GM19240 (cell line): ENCODE data around the gene OPCML.

Experiments used
- DNase-seq: peaks from one replicate; pipeline ENCODE4 v3.0.0; 2011; ENCODE audit warnings: low spot score; ENCODE audit not compliant: insufficient read length

The OPCML gene

DNA sequence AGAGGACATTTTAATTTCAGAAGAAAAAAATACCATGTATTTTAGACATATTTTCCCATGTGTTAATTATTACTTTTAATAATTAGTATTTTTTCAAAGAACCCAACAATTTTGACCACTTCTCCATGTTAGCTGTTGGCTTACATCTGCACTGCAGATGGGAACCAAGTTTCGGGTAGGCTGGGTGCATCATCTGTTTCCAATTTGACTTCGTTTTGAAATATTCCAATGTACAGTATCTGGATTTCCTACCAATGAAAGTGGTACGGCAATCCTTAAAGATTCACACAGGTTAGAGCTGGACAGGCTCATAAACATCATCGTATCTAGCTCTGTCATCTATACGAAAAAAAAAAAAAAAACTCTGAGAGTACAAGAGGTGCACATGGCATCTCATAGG lies 670.2 kb downstream of the OPCML start:
- DNase-seq: no peak

DNA sequence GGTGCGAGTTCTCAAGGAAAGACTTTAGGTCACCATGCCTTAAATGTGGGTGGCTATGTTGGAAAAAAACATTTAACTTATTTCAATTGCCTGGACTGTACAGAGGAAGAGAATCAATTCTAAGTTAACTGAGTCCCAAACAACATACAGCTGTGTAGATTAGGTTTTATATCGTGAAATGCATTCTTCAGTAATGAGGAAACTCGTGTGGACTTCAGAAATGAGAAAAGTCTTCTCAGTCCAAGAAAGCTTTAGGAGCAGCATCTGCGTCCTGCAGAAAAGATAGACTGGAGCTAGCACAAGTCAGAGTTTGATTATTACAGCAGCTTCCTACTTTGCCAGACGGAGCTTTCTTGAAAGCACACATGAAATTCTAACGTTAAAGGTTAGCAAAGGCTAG lies 673.0 kb downstream of the OPCML start:
- DNase-seq: no peak

DNA sequence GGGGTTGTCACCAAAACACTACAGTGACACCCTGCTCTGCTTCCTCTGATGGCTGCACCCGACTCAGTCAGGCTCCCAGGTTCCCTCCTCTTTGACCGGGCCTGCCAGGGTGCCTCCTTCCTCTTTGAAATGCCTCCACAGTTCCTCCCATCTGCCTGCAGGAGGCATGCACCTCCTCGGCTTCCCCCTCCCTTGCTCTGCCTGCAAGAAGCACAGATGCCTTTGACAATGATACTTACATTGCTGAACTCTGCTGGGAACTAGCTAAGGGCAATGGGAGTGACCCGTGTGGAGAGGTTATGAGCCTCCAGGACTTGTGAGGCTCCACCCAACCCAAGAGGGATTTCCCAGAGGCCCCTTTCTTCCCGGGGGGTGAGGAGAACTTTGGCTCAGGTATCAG lies 674.1 kb downstream of the OPCML start:
- DNase-seq: no peak

DNA sequence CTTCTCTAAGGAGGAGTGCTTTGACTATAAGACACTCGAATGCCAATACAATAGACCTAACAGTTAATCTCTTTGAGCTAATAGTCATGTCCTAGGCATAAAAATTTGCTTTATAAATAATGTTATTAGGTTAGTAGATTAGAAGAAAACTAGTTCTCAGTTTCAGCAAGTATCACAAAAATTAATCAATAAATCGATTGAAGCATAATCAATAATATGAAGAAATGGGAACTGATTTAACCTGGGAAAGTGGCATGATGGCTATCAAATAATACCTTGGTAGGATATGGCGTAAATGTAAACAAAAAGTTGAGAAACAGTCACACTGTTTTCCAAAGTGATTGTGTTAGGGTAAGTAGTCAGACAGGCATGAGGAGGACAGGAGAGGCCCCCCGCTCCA lies 676.3 kb downstream of the OPCML start:
- no peak for DNase-seq

- no peak for DNase-seq
These were observed 676.8 kb downstream of the OPCML start for GRCh38 chr11:132855516-132855915.

DNA sequence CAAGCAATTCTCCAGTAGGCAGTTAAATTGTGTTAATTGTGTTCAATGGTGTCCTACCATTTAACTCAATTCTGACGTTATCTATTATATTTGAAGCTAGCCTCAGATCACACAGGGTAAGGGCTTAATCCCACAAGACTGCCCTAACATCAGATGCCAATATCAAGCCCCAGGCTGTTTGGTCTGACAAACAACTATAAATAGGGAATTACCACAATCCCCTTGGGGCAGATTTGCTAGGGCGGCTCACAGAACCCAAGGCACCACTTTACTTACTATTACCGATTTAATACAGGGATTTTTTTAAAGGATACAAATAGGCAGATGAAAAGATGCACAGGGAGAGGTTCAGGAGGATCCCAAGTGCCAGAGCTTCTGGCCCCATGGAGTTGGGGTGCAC lies 678.4 kb downstream of the OPCML start:
- no peak for DNase-seq

- DNase-seq: no peak
These were observed 679.9 kb downstream of the OPCML start for GRCh38 chr11:132852361-132852760.

GRCh38 chr11:132851247-132851646 lies 681.1 kb downstream of the OPCML start:
- no peak for DNase-seq

GRCh38 chr11:132850266-132850665 lies 682.0 kb downstream of the OPCML start:
- no peak for DNase-seq

GRCh38 chr11:132848336-132848735 lies 684.0 kb downstream of the OPCML start:
- no peak for DNase-seq

DNA sequence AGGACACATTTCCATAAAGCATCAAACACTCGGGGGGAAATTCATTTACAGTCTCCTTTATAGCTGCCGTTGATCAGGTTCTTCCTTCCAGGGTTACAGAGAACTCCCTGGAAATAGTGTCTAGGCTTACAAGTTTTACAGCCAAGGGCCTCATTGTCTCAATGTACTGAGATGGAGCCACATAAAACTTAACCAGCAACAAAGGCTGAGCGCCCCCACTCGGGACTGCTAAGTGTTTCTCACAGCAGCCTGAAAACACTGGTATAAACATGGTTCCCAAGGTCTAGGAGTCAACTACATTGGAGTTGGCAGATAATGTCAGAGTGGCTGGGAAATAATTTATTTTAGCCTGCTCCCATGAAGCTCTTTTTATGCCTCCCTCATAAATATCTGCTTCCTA lies 686.2 kb downstream of the OPCML start:
- DNase-seq: no peak

- DNase-seq: no peak
These were observed 687.2 kb downstream of the OPCML start for GRCh38 chr11:132844956-132845696.

DNA sequence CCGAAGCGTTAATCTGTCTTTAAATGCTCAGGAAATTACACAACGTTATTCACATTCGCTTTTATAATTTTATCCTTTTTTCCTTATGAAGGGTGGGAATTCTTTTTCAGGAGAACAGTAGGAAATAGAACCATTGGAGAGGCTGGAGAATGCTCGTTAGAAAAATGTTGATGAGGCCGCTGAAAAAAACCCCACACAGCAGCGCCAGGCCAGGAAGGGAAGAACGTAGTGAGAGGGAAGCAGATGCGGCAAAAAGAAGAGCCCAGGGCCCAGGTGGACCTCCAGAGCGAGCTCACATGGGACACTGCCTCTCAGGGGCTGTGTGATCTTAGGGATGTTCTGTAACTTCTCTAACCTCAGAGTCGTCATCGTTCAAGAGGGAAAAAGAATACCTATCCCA lies 691.6 kb downstream of the OPCML start:
- DNase-seq: no peak

DNA sequence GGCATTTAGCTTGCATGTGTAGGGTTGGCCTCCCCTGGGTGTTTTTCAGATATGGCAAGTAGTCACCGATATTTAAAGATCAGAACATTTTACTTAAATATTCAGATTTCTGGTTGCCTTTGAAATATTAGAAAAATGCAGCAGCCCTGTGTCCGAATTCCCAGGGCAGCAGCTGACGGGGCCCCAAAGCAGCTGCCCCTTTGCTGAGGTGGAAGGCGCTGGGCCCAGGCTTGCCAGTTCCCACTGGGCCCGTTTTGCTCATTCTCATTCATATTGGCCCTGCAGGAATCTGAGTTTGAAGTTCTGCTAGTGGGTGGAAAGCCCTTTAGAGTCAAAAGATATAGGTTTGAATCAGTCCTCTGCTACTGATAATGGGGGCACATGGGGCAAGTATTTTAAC lies 692.1 kb downstream of the OPCML start:
- DNase-seq: no peak

GRCh38 chr11:132839236-132839945 lies 692.9 kb downstream of the OPCML start:
- no peak for DNase-seq

GRCh38 chr11:132838627-132839026 lies 693.7 kb downstream of the OPCML start:
- no peak for DNase-seq

DNA sequence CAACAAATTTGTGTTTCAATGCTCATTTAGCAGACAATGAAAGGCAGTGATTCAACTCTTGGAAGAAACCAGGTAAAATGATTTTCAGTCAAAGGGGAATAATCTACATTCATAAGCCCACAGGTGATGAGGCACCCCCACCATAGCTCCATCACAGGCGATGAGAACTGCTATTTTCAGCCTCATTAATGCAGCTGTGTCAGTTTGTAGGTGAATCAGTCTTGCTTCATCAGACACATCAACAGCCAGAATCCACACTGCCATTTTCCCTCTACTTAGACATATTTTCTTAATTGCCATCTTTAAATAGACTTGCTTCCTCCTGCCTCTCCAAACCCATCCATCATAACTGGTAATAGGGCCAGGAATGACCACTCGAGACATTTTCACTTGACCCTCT lies 701.0 kb downstream of the OPCML start:
- no peak for DNase-seq

DNA sequence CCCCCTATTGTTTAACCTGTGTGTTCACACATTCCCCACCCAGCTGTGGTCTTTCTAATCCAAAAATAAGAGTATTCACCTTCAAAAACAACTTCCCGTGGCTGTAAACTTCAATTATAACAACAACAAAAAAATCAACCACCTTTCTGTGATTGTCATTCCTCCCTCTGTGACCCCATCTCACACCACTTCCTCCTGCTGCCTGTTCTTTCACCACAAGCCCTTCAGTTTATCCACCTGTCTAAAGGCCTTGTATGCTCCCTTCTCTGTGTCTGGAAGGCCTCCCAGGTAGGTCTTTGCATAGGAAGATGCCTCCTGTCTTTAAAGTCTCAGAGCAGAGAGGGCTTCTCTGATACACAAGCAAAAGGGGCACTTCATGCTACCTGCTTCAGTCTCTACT lies 707.7 kb downstream of the OPCML start:
- DNase-seq: no peak

- no peak for DNase-seq
These were observed 710.0 kb downstream of the OPCML start for GRCh38 chr11:132822276-132822675.

DNA sequence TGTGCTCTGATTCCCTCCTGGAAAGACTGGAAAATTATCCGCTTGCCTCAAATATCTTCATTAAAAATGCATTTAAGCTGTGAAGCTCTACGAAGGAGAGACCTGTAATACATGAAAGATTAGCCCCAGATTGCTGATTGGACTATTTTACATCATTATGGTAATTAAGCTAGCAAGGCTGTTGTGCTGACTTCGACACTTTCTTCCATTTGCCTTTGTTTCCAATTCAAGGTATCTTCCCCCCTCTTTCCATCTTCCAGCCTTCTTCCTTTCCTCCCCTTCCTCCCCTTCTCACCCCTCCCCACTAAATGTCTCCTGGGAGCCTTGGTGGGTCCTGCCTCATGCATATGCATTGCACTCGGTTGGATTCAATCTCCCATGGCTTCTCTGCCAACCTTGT lies 710.8 kb downstream of the OPCML start:
- DNase-seq: no peak

DNA sequence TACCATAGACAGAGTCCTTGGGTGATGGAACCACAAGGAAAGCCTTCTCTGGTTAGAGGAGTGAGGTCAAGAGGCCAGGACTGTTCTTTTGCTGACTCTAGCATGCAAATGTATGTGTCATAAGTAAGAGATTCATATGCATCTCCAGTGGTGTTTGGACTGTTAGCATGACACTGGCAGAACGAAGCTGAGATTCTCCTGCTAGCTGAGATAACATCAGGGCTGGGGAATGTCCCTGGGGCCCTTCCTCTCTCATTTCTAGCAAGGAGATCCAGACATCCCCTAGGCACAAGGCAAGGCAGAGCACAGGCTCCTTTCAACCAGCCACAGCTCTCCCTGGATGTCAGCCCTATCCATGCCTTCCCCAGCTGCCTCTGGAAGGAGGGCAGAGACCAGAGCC lies 711.3 kb downstream of the OPCML start:
- DNase-seq: no peak

DNA sequence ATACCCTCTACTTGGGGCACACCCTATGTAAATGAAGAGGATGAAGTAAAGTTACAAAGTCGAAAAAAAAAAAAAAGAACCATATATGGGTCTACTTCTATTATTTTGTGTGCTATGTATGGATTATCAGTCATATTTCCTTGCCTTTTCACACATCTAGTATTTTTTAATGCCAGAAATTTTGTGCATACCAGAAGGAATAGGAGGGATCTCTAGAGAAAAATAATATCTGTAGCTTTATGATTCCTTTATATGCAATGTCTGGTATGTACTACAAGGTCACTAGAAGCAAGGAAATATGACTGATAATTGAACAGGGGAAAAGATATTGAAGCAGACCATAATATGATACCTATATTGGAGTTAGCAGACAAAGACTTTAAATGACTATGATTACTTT lies 713.4 kb downstream of the OPCML start:
- DNase-seq: no peak

DNA sequence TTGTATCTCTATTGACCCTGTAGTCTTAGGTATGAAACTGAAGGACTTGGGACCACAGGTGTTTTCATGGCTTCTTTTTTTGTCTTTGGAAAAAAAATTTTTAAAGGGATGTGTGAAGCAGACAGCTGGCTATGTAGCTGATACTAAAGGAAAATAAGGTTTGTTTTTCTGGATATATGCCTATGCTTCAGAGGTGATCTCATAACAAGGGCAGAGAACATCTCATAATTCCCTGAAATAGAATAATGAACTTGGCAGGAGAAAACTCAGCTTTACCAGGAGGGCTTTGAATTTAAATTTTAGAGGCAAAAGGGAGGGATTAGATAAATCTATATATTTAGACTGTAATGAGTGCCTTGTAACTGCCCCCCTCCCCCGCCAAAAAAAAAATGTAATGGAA lies 714.9 kb downstream of the OPCML start:
- no peak for DNase-seq
